Neutrophil (primary cell): ENCODE results near the gene ADGRG3.

Experiments used
- H3K27ac ChIP-seq: fragments of 200-600 bp; sonication (generic); 2 replicates; pipeline ENCODE4 v1.5.1; 2016; ENCODE audit warnings: mild to moderate bottlenecking, moderate library complexity
- H3K27me3 ChIP-seq: fragments of 200-600 bp; sonication (generic); 2 replicates; pipeline ENCODE4 v1.6.0; 2016; ENCODE audit warnings: mild to moderate bottlenecking
- H3K36me3 ChIP-seq: fragments of 200-600 bp; sonication (generic); 2 replicates; pipeline ENCODE4 v1.5.1; 2017
- H3K4me1 ChIP-seq, 2 experiments: fragments of 200-600 bp in 1 of 2; sonication (generic) in 1 of 2; 1 replicate in 1 of 2; 2 replicates in 1 of 2; pipeline versions ENCODE4 v1.5.1 to v1.6.1; 2013 to 2016; ENCODE audit warnings: low read depth in 1 of 2, low read length in 1 of 2, mild to moderate bottlenecking in 1 of 2, moderate library complexity in 1 of 2; ENCODE audit not compliant: control insufficient read depth in 1 of 2, insufficient read depth in 1 of 2
- H3K4me3 ChIP-seq, 2 experiments: fragments of 200-600 bp in 1 of 2; sonication (generic) in 1 of 2; 1 replicate in 1 of 2; 2 replicates in 1 of 2; pipeline ENCODE4 v1.5.1; 2013 to 2016; ENCODE audit warnings: low read depth in 1 of 2, low read length in 1 of 2, mild to moderate bottlenecking in 1 of 2, moderate library complexity in 1 of 2
- H3K9me3 ChIP-seq: fragments of 200-600 bp; sonication (generic); 2 replicates; pipeline ENCODE4 v1.5.1; 2016
- TF ChIP-seq, protein P1 (sequence below): fragments of 200-600 bp; sonication (generic); IDR thresholded peaks from 2 replicates; pipeline ENCODE4 v1.5.1; 2016; ENCODE audit warnings: antibody characterized with exemption

Gene ADGRG3

DNA sequence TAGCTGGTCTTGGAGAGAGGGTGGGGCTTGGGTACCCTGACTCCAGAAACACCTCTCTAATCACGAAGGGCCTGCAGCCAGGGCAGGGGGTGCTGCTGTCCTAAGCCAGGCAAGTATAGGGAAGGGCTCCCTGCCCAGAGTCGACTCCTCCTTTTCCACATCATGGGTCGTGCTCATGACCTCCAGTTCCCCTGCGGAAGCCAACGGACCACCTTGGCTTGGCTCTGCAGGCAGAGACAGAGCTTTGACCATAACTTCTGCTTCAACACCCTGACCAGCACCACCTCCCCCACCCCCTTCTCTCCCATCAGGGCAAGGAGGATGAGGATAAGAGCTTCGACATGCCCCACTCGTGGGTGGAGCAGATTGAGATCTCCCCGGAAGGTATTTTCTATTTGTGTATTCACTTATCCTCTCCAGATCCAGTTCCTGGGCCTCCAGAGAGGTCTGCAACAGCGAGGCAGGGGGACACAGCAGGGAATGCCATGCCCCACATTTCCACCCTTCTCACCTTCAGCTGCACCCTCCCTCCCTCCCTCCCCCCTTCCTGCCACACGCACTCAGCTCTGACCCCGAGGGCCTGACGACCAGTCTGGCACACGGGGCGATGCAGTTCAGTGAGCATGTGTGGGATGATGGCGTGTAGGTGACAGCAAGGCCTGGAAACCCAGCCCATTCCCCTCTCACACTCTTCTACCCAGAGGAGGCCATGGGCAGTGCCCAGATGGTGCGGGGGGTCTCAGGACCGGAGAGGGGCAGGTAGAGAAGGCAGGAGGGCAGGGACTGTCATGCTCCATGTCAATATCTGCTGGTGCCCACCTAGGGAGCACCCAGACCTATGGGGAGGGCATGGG lies 53.5 kb downstream of the ADGRG3 start:
- H3K4me3 ChIP-seq, result no peak overlapping the region
- H3K27me3 ChIP-seq, result no peaks in the 10 kb centered on the region
- TF ChIP-seq, protein P1, sequence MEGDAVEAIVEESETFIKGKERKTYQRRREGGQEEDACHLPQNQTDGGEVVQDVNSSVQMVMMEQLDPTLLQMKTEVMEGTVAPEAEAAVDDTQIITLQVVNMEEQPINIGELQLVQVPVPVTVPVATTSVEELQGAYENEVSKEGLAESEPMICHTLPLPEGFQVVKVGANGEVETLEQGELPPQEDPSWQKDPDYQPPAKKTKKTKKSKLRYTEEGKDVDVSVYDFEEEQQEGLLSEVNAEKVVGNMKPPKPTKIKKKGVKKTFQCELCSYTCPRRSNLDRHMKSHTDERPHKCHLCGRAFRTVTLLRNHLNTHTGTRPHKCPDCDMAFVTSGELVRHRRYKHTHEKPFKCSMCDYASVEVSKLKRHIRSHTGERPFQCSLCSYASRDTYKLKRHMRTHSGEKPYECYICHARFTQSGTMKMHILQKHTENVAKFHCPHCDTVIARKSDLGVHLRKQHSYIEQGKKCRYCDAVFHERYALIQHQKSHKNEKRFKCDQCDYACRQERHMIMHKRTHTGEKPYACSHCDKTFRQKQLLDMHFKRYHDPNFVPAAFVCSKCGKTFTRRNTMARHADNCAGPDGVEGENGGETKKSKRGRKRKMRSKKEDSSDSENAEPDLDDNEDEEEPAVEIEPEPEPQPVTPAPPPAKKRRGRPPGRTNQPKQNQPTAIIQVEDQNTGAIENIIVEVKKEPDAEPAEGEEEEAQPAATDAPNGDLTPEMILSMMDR, result no peak
- H3K9me3 ChIP-seq, result no peaks in the 10 kb centered on the region
- no peak overlapping the region for H3K27ac ChIP-seq
- no peaks in the 10 kb centered on the region for H3K36me3 ChIP-seq
- H3K4me1 ChIP-seq, result no peaks in the 10 kb centered on the region

DNA sequence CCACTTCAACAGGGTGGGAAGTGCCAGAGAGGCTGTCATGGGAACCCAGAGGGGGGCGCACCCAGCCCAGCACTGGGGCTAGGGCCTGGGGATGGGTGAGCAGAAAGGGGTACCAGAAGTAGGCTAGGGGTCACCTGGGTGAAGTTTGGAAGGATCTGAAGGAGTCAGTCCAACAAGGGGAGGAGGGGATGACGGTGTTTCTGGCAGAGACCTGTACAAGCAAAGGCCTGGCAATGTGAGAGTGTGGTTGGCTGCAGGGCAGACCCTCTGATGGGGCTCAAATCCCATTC lies 54.0 kb downstream of the ADGRG3 start:
- Histone ChIP-seq H3K9me3 (no peaks in the 10 kb centered on the region), H3K27me3 (no peaks in the 10 kb centered on the region), H3K27ac (no peak overlapping the region), H3K4me1 (no peaks in the 10 kb centered on the region), H3K4me3 (no peak overlapping the region), H3K36me3 (no peaks in the 10 kb centered on the region)
- TF ChIP-seq, protein P1, result no peak

DNA sequence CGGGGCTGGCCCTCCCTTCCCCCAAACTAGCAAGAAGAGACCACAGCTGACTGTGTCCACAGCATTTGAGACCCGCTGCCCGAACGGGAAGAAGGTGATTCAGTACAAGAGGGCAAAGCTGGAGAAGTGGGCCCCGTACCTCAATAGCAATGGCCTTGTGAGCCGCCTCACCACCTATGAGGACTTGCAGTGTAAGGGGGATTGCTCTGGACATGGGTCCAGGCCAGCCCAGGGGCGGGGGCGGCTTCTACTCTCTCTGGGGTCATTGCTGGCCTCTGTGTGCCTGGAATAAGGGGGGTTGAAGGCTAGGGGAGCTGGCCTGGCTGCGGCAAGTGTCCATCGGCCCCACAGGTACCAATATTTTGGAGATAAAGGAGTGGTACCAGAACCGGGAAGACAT lies 54.5 kb downstream of the ADGRG3 start:
- Histone ChIP-seq H3K36me3 (no peaks in the 10 kb centered on the region), H3K27me3 (no peaks in the 10 kb centered on the region), H3K9me3 (no peaks in the 10 kb centered on the region), H3K4me1 (no peaks in the 10 kb centered on the region), H3K4me3 (no peak overlapping the region), H3K27ac (no peak overlapping the region)
- TF ChIP-seq, protein P1, result no peak

DNA sequence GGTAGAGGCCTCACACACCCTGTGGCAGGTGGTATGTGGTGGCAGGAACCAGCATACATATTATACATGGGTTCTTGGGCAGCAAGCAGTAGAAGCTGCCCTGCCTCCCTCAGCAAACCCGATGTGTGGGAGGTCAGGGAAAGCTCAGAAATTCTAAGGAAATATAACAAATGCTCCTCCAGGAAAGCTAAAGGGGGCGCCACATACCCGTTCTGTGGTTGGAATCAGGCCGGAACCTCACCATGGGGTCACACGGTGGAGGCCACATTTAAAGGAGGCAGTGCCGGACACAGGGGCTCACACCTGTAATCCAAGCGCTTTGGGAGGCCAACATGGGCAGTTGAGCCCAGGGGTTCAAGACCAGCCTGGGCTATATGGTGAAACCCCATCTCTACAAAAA lies 55.1 kb downstream of the ADGRG3 start:
- Histone ChIP-seq H3K36me3 (no peaks in the 10 kb centered on the region), H3K4me3 (no peak overlapping the region), H3K4me1 (no peaks in the 10 kb centered on the region), H3K27ac (no peak overlapping the region), H3K27me3 (no peaks in the 10 kb centered on the region), H3K9me3 (no peaks in the 10 kb centered on the region)
- TF ChIP-seq, protein P1, result no peak

DNA sequence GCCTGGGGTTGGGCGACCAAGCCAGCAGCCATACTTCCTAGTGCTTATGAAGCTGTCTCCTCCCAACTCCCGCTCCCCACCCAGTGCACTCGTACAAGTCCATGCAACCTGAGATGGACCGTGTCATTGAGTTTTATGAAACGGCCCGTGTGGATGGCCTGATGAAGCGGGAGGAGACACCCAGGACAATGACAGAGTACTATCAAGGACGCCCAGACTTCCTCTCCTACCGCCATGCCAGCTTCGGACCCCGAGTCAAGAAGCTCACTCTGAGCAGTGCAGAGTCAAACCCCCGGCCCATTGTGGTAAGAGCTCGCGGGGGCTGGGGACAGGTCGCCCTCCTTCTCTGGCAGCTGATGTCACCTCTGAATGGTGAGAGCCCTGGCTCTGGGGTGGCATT lies 56.4 kb downstream of the ADGRG3 start:
- H3K27me3 ChIP-seq, result no peaks in the 10 kb centered on the region

More for the DNA sequence above, 56.4 kb downstream of the ADGRG3 start:
- no peak overlapping the region for H3K27ac ChIP-seq
- no peaks in the 10 kb centered on the region for H3K4me1 ChIP-seq
- no peaks in the 10 kb centered on the region for H3K9me3 ChIP-seq
- H3K36me3 ChIP-seq, result no peaks in the 10 kb centered on the region
- H3K4me3 ChIP-seq, result no peak overlapping the region
- TF ChIP-seq, protein P1, result no peak
